GM03348 (cell line): ENCODE results near the gene USP8.
A peak's percentile ranks its signal among the peaks of the same experiment; 100 is the strongest.
"Not testable (repeated sequence)": the region's sequence is repeated elsewhere in the genome, so short reads cannot be mapped to it uniquely, and the experiment has no call there.

Experiments used
- DNase-seq: peaks from one replicate; pipeline ENCODE4 v3.0.0; 2012; ENCODE audit warnings: low spot score

Gene USP8

DNA sequence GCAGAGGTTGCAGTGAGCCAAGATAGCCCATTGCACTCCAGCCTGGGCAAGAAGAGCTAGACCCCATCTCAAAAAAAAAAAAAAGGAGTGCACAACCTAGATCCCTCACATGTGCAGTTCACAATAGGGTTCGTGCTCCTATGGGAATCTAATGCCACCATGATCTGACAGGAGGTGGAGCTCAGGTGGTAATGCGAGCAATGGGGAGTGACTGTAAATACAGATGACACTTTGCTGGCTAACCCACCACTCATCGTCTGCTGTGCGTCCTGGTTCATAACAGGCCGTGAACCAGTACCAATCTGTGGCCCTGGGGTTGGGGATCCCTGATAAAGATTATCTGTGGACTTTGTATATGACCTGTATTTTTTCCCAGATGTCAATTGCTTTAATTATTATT lies 16.7 kb downstream of the USP8 start:
- DNase-seq = no peak

DNA sequence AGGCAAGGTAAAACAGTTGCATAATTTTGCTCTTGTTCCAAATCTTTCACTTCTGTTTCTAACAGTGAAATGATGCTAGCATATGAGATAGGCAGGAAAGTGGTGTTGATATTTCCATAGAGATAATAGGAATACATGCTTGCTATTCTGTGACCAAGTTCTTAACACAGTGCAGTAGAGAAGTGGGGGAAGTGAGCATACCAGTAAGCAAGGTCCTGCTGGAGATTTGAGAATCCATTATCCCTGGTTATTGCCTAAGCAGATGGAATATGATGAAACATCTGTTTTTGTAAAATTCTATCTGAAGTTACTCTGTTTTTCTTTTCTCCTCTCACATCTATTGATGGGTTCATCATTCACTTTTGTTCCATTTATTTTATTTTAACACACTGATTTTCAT lies 28.7 kb downstream of the USP8 start:
- peak; percentile 63 for DNase-seq

DNA sequence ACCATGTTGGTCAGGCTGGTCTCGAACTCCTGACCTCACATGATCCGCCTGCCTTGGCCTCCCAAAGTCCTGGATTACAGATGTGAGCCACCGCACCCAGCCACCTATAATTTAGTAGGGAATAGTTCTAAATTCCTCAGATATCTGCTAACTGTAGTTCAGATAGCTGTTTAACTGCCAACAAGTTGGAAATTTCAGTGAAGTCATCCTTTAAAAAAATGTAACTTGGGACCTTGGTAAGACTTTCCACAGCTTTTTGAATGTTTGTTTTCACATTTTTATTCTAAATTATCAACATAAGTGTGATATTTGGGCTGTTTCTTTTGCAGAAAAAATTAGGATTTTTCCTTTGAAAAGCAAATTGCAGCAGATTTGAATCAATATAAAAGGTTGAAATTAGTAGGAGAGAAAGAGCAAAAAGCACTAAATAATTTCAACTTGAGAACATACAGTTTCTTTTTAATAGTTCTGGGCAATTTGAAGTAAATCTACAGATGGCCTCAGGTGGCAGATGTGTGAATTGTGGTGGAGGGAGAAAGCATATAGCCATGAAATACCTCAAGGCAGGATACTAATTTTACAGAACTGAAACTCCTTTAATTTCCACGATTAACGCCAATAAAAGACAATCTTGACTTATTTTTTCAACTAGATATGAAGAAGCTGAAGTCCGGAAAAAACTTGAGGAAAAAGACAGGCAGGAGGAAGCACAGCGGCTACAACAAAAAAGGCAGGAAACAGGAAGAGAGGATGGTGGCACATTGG lies 34.3 kb downstream of the USP8 start:
- peak; percentile 36 for DNase-seq

DNA sequence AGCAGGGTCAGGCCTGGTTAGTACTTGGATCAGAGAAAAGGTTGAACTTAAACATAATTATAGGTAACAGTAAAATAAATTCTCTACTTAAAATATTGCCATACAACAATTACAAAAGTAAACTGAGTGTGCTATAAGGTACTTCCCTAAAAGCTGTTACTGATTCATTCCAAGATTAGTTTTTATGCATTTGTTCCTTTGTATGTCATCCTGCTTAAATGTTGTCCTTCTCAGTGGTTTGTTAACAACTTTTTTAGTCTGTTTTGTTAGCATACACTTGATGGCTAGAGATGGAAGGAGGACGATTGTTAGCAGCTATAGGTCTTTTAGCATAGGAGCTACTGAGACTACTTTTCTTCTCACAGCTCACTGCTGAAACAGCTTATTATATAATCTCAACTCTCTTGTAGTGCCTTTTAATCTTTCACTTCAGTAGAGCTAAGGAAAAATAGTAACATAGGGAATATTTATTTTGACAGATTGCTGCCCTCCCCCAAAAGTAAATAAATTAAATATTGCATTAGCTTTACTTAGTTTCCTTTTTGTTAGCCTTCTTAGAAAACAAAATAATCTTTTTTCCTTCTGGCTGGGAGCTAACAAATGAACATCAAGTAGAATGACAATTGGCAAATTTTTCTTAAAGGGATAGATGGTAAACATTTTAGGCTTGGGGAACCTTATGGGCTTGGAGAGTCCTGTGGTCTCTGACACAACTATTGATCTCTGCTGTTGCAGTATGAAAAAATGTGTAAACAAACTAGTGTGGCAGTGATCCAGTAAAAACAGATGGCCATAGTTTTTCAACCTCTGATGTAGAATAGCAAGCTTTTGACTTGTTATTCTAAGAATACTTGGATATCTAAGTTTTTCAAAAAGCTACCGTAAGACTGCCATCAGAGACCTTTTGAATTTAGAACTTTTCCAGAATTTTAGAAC lies 39.5 kb downstream of the USP8 start:
- DNase-seq = peak; percentile 25

DNA sequence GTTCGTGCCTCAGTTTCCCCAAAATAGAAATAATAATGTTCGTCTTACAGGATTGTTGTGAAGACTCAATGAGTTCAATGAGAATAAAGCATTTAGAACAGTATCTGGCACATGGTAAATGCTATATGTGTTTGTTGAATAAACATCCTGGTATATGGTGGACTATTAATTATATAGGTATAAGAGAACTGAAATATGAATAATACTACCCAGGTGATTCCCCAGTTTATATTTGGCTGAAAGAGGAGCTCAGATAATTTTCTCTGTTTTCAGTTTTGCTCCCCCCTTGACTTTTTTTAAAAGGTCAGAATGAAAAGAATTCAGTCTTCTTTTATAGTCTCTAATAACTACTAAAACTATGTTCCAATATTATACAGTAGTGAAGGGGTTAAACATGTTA lies 46.9 kb downstream of the USP8 start:
- DNase-seq = no peak

DNA sequence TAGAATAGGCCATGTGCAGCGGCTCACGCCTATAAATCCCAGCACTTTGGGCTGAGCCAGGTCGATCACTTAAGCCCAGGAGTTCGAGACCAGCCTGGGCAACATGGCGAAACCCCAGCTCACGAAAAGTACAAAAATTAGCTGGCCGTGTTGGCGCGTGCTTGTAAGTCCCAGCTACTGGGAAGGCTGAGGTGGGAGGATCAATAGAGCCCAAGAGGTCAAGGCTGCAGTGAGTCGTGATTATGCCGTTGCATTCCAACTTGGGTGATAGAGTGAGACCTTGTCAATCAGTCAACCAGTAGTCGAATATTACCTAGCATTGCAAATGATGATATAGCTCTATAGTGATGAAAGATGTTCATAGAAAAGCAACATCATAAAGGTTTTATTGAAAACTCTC lies 51.9 kb downstream of the USP8 start:
- no peak for DNase-seq

DNA sequence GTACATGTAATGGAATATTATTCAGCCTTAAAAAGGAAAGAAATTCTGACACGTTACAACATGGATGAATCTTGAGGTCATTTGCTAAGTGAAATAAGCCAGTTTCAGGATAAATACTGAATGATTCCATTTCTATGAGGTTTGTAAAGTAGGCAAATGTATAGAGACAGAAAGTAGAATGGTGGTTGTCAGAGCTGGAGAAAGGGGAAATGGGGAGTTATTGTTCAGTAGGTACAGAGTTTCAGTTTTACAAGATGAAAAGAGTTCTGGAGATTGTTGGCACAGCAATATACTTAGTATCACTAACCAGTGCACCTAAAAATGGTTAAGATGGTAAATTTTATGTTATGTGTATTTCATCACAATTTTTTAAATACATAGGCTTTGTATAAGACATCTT lies 60.6 kb downstream of the USP8 start:
- DNase-seq = no peak

DNA sequence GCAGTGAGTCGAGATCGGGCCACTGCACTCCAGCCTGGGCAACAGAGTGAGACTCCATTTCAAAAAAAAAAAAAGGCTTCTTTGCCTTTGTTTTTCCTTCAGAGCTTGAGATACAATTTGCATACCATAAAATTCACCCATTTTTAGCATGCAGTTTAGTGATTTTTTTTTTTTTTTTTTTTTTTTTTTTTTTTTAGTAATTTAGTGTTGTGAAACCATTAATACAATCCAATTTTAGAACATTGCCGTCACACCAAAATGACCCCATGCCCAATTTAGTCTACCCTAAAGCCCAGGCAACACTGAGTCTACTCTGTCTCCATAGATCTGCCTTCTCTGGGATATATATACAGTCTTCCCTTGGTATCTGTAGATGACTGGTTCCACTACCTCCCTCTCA lies 61.2 kb downstream of the USP8 start:
- no peak for DNase-seq

DNA sequence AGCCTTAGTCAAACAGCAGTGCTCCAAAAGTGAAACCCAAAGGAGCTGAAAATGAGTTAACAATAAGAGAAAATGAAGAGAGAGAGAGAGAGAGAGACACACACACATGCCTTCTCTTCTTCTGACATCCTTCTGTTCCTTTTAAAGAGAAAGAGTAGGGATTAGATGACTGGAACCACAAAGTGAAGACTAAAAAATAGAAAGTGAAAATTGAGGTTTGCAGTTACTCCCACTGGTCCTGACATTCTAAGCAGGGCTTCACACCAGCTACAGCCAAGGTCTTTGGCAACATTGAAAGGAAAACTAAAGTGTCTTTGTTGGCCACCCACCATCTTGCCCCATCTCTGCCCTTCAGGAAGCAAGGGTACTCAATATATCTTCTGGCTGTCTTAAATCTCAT lies 63.1 kb downstream of the USP8 start:
- no peak for DNase-seq

DNA sequence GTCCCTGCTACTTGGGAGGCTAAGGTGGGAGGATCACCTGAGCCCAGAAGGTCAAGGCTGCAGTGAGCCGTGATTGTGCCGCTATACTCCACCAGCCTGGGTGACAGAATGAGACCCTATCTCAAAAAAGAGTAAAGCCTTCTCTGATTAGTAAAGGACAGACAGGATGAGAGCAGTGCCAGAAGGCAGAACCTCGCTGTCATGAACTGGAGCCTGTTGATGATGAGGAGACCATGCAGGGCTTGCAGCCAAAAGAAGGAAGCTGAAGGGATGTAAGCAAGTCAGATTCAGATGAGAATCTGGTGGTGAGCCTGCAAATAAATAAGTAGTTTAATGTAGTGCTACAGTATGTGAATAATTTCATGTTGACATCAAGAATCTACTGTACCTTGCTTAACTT lies 69.4 kb downstream of the USP8 start:
- DNase-seq = no peak

DNA sequence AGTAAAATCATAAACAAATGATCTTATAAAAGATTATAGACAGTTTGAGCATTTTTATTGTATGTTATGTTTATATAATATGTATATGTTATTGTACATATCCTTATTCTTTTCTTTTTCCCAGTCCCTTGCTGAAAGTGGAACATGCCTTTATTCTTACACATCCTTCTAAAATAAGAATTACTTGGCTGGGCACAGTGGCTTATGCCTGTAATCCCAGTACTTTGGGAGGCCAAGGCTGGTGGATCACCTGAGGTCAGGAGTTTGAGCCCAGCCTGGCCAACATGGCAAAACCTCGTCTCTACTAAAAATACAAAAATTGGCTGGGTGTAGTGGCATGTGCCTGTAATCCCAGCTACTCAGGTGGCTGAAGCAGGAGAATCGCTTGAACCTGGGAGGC lies 70.3 kb downstream of the USP8 start:
- not testable (repeated sequence) for DNase-seq

DNA sequence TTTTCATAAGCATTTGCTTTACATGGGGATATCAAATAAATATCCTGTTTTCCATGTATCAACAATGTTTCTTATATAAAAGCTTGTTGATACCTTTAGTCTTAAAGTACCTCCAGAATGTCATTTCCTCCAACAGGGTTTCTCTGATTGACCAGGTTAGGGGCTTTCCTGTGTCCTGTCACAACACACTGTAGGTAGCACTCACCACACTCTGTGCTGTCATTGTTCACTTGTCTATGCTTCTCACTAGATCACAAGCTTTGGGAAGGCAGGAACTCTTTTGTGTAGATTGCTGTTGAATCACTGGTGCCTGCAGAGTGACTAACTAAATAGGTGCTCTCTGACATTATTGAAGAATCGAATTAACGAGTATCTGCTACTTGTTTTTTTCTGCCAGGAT lies 72.5 kb downstream of the USP8 start:
- DNase-seq = no peak

DNA sequence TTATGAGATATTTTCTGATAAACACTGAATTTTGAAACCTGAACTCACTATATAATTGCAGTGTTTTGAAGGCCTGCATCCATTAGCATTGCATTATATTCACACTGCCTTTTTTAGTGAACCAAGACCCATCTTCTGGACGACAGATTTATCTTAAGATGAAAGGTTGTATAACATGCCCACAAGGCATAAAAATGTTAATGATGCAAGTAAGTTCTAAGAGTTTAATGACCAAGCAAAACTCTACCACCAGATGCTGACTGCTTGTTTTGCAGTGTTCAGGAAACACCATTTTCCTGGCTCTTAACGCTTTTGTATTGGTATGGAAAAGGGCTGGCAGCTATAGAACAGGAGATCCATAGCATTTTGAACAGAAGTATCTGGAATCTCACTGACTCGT lies 76.1 kb downstream of the USP8 start:
- no peak for DNase-seq

DNA sequence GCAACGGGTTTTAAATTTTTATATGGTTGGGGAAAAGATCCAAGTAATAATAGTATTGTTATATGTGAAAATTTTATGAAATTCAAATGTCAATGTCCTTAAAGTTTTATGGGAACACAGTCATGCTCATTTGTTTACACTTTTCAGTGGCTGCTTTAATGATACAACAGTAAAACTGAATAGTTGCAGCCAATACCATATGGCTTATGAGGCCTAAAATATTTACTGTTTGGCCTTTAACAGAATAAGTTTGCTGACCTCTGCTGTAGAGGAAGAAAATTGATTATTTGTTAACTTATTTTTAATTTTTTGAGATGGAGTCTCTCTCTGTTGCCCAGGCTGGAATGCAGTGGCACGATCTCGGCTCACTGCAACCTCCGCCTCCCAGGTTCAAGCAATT lies 77.6 kb downstream of the USP8 start:
- no peak for DNase-seq

DNA sequence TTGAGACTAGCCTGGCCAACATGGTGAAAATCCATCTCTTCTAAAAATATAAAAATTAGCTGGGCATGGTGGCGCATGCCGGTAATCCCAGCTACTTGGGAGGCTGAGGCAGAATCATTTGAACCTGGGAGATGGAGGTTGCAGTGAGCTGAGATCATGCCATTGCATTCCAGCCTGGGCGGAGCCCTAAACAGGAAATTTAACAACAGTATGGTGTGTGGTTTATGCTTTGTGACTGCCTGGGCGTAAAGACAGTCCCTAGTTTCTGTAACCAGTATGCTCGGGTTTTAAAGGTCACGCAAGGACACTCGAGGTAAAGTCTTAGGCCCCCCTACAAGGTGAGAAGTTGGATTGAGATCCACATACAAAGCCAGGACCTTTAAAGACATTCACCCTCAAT lies 78.9 kb downstream of the USP8 start:
- DNase-seq = no peak

DNA sequence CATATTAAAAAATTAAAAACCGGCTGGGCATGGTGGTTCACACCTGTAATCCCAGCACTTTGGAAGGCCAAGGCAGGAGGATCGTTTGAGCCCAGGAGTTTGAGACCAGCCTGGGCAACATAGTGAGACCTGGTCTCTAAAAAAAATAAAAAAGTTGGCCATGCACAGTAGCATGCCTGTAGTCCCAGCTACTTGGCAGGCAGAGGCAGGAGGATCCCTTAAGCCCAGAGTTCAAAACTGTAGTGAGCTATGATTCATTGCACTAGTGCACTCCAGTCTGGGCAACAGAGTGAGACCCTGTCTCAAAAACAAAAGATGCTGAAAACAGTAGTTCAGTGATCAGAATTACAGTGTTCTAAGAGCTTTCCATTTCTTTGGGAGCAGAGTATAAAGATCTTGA lies 81.5 kb downstream of the USP8 start:
- not testable (repeated sequence) for DNase-seq

DNA sequence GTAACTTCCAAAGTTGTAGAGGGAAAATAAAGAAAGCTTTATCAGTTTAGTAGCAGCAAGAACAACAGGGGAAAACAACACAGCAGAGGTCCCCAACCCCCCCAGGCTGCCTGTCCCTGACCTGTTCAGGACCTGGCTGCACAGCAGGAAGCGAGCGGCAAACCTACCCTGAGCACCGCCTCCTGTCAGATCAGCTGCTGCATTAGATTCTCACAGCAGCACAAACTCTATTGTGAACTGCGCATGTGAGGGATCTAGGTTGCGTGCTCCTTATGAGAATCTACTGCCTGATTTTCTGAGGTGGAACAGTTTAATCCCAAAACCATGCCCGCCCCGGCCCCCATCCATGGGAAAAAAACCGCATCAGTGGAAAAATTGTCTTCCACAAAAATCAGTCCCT lies 81.9 kb downstream of the USP8 start:
- no peak for DNase-seq

DNA sequence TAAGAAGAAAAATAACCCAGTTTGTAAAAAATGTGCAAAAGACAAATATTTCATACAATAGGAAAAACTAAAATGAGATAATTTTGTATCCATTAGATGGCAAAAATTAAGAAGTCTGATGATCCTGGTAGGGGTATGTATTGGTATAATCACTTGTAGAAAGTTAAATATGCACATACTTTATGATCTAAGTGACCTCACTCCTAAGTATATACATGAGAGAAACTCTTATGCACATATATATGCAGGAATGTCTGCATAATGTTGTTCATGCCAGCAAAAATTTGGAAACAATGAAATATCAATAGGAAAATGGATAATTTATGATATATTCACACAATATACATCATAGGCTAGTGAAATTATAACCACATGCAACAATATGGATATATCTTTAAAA lies 88.8 kb downstream of the USP8 start:
- no peak for DNase-seq

DNA sequence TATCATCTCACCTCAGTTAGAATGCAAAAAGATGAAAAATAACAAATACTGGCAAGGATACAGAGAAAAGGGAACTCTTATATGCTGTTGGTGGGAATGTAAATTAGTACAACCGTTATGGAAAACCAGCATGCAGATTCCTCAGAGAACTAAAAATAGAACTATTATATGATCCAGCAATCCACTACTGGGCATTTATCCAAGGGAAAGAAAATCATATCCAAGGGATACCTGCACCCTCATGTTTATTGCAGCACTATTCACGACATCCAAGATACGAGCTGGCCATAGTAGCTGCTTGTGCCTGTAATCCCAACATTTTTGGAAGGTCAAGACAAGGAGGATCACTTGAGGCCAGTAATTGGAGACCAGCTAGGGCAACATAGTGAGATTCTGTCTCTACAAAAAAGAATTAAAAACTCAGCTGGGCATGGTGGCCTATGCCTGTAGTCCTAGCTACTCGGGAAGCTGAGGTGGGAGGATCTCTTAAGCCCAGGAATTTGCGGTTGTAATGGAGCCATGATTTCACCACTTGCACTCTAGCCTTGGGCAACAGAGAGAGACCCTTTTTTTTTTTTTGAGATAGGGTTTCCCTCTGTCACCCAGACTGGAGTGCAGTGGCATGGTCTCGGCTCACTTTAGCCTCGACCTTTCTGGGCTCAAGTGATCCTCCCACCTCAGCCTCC lies 95.7 kb downstream of the USP8 start:
- no peak for DNase-seq

DNA sequence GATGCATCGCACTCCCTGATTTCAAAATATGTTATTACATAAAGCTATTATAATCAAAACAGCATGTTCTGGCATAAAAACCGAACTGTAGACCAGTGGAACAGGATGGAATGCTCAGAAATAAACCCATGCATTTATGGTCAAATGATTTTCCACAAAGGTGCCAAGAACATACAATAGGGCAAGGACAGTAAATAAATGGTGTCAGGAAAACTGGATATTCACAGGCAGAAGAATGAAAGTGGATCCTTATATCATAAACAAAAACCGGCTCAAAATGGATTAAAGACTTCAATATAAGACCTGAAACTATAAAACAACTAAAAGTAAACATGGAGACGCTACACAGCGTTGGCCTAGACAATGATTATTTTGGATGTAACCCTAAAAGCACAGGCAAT lies 99.6 kb downstream of the USP8 start:
- peak; percentile 23 for DNase-seq

DNA sequence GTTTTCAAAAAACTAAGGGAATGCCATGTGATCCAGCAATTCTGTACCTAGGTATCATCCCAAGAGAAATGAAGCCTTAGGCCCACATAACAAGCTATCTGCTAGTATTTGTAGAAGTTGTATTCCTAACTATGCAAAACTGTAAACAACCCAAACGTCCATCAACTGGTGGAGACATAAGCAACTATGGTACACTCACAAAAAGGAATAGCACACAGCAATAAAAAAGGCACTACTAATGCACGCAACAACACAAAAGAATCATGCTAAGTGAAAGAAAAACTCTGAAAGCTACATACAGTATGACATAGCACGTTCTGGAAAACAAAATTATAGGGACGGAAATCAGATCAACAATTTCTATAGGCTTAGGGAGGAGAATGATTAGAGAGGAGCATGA lies 107.0 kb downstream of the USP8 start:
- DNase-seq = no peak

DNA sequence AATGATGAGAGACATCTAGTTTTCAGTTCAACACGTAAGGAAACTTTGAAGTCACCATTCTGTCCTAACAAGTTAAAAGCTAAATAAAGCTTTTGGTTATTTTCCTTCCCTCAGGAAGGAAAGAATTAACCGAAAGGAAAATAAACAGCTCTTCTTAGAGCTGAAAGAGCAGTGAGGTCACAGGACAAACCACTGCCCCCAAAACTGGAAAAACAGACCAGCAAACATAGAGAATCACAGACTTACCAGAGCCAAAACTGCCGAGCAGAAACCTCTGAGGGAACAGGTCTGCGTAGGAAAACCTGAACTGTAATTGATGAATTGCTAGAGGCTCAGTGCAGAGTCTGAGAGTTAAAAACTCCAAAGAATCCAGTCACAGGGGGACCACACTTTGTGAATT lies 107.6 kb downstream of the USP8 start:
- no peak for DNase-seq

DNA sequence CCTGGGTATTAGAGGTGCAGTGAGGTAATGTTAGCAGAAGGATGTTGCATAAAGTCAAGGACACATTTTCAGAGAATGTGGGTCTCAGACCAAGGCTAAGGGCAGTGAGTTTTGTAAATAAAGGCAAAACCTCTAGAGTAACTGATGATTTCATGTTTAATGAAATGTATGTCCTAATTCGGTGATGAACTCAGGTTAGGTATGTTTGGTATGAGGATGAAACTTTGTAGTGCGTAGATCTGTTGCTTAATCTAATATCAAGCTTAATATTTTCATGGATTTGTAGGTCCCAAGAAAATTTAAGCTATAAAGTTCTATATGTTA lies 118.6 kb downstream of the USP8 start:
- peak; percentile 37 for DNase-seq
